ENCODE results near the gene C8A.

GRCh38 chr1:56920591-56921001 lies 66.0 kb downstream of the C8A start:
- no peak for TF ChIP-seq CTCF (conservative IDR thresholded peaks at IDR 0.05 in 1 of 2, IDR thresholded peaks at IDR 0.05 in 1 of 2; ENCODE audit: low read depth in 1 of 2, low read length in 2 of 2)
- TF ChIP-seq EZH2 (IDR thresholded peaks at IDR 0.05; ENCODE audit: low read length, missing control alignments), result no peak

Measured in fibroblast of lung (primary cell).